ENCODE data around the gene ERICH2.

Gene ERICH2

DNA sequence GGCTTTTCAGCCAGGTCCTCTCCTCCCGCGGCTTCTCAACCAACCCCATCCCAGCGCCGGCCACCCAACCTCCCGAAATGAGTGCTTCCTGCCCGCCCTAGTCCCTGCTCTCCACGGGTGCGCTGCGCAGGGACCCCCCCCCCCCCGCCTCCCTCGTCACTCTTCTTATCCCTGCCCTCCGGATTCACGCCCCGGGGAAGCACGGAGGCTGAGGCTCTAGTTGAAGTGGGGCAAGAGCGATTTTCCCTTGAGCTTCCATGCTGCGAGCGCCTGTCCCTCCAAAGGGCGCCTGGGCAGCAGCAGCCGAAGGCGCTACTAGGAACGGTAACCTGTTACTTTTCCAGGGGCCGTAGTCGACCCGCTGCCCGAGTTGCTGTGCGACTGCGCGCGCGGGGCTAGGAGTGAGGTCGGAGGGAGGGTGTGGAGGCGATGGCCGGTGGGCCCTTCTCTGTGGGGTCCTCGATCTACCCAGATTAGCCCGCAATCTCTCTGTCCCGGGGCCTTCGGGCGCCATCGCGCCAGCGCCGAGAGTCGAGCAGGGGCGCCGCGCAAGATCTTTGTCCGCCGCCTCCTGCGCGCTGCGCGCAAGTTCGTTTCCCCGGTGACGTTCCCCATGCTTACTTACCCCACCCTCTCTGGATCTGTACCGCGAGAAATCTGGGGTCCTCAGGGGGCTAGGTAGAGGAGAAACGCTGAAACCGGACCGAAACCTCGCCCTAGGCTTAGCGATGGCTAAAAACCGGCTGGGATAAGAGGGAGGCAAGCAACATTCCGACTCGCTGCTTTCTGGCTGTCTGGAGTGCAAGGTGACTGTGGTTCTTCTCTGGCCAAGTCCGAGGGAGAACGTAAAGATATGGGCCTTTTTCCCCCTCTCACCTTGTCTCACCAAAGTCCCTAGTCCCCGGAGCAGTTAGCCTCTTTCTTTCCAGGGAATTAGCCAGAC, 47.2 kb downstream of the ERICH2 start:
- H3K4me1 Mint-ChIP-seq: peaks cover 21% of the 10 kb centered on the region

DNA sequence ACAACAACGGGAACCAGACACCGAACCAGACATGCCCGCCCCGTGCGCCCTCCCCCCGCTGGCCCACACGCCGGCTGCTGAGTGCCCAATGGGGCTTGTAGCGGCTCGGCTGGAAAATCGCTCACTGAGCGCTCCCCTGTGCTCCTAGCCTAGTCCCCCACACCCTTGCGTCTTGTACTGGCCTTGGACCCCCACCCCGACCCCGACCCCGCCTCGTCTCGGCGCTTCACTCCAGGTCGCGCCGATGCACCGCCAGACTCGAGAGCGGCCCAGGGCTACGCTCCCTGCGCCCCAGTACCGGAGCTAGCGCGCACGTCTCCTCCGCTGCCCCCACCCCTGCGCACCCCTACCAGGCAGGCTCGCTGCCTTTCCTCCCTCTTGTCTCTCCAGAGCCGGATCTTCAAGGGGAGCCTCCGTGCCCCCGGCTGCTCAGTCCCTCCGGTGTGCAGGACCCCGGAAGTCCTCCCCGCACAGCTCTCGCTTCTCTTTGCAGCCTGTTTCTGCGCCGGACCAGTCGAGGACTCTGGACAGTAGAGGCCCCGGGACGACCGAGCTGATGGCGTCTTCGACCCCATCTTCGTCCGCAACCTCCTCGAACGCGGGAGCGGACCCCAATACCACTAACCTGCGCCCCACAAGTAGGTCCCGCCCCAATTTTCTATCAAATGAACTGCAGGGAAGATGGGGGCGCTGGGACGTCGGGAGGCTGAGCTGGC, 48.0 kb downstream of the ERICH2 start:
- Mint-ChIP-seq H3K4me1 (peaks cover 25% of the 10 kb centered on the region), H3K27ac (peak overlapping the region; percentile 42), H3K4me3 (no peak overlapping the region), H3K27me3 (peaks cover 45% of the 10 kb centered on the region), H3K36me3 (no peaks in the 10 kb centered on the region), H3K9me3 (peaks cover 2% of the 10 kb centered on the region)
- no peak for DNase-seq (ENCODE audit: low spot score in 2 of 2)
- ATAC-seq (ENCODE audit: low read depth): no peak

More for the DNA sequence above, 47.2 kb downstream of the ERICH2 start:
- Mint-ChIP-seq H3K27ac (peak overlapping the region; percentile 47), H3K27me3 (peaks cover 41% of the 10 kb centered on the region), H3K36me3 (no peaks in the 10 kb centered on the region), H3K9me3 (peaks cover 2% of the 10 kb centered on the region), H3K4me3 (peak overlapping the region; percentile 77)
- no peak for ATAC-seq (ENCODE audit: low read depth)
- peak in 1 of 2 donors; percentile 33 for DNase-seq (ENCODE audit: low spot score in 2 of 2)

DNA sequence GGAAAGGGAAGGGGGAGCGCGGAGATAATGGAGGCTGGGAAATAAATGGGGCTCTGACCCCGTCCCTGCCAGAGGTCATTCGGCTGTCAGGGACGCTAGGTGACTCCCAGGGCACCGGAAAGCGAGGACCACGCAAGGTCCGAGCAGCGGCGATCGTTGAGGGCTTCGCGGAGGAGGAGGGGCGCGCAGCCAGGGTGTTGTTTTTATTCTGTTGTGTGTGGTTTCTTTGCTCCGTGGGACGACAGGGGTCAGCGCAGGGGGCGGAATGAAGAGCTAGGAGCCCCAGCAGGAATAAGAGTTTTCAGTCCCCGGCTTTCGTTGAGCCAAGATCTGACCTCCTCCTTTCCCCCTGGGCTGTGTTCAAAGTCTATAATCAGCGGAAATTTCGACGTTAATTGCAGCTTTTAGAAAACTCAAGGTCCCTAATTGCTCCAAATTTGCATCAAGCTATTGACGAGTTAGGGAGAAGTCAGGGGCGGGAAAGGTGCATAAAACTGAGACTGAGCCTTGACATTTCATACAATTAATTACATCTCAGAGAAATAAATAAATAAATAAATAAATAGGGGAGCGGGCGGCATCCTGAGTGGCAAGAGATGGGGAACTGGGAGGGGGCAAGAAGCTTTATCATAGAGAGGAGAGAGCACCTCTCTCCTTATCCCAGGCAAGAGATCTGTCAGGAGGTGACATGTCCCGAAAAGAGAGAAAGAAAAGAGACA, 48.7 kb downstream of the ERICH2 start:
- no peak for DNase-seq (ENCODE audit: low spot score in 2 of 2)
- Mint-ChIP-seq H3K9me3 (peaks cover 2% of the 10 kb centered on the region), H3K27ac (peak overlapping the region; percentile 42), H3K36me3 (no peaks in the 10 kb centered on the region), H3K4me1 (peaks cover 25% of the 10 kb centered on the region), H3K4me3 (no peak overlapping the region), H3K27me3 (peaks cover 41% of the 10 kb centered on the region)
- ATAC-seq (ENCODE audit: low read depth): no peak

DNA sequence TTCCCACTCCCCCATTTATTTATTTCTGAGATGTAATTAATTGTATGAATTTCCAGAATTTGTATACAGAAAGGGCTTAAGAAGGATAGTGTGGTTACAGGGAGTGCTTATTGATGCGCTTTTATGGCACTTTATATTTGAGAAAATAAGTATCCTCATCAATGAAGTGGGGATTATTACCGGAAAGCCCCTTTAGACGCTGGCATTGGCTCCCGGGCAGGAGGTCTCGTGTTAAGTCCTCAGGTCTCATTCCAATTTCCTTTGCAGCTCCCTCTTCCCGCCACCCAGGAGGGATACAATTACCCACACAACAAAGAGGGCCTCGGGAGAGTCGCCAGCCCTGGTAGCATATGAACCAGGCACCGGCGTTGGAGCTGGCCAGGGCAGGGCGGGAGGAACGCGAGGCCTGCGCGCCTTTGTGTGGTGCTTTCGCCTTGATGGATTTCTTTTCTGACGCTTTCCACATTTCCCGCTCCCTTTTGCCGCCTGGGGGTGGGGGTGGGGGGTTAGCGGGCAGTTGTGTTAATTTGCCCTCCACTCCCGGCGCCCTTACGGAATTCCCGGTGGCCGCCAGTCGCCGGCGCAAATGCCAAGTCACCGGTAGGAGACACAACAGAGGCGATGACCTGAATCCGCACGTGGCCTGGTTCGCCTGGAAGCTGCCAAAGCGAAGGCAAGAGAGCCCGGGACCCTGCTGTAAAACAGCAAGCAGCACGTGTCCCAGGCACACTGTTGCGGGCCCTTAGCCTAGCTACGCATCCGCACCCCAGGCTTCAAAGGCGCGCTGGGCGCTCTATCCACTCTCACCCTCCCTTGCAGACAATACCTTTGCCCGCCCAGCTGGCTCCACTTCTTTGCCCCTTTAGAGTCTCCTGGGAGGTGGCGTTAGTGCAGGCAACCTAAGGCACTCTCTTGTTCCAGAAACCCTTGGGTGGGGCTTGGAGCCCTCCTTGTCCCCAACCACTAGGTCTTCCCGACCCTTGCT, 49.8 kb downstream of the ERICH2 start:
- no peak overlapping the region for H3K27ac Mint-ChIP-seq
- peak overlapping the region; percentile 78 for H3K4me3 Mint-ChIP-seq
- peaks cover 36% of the 10 kb centered on the region for H3K27me3 Mint-ChIP-seq
- H3K4me1 Mint-ChIP-seq: peaks cover 27% of the 10 kb centered on the region
- peaks cover 1% of the 10 kb centered on the region for H3K36me3 Mint-ChIP-seq
- DNase-seq (ENCODE audit: low spot score in 2 of 2): no peak
- H3K9me3 Mint-ChIP-seq: peaks cover 2% of the 10 kb centered on the region
- ATAC-seq (ENCODE audit: low read depth): no peak

DNA sequence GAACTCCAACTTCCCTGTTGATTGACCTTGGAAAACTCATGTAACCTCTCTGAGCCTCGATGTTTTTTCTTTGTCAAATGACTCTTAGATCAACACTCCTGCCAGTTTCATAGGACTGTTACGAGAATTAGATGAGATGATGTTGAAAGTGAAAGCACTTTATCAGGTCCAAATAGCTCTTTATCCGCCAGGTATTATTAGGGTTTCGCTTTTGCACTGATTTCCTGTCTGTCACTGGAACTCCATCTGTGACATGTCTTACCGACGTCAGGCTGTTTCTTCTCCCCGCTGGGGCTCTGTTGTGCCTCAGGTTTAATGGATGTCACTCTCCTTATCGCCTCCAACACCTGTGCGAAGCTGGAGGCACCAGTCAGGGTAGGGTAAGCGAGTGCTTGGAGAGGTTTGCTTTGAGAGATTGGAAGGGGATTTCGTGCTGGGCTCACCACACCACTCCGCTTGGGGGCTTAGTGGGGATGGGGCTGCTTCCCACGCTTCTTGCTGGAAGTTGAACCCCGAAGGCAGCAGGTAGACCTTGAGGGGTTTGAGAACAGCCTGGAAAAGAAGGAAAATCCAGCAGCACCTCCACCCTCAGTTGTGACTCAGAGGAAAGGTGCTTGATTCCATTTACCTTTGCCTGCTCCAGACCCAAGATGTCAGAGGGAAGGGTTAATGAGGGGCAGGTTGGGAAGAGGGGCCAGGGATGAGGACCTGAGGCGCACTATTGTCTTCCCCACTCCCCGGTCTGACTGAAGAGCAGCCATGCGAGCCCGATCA, 50.8 kb downstream of the ERICH2 start:
- H3K27me3 Mint-ChIP-seq: peaks cover 35% of the 10 kb centered on the region
- peak; percentile 67 for ATAC-seq (ENCODE audit: low read depth)
- H3K27ac Mint-ChIP-seq: no peak overlapping the region
- H3K4me3 Mint-ChIP-seq: peak overlapping the region; percentile 78
- H3K36me3 Mint-ChIP-seq: peaks cover 1% of the 10 kb centered on the region
- peak in 1 of 2 donors; percentile 22 for DNase-seq (ENCODE audit: low spot score in 2 of 2)
- H3K4me1 Mint-ChIP-seq: peaks cover 24% of the 10 kb centered on the region
- peaks cover 2% of the 10 kb centered on the region for H3K9me3 Mint-ChIP-seq

DNA sequence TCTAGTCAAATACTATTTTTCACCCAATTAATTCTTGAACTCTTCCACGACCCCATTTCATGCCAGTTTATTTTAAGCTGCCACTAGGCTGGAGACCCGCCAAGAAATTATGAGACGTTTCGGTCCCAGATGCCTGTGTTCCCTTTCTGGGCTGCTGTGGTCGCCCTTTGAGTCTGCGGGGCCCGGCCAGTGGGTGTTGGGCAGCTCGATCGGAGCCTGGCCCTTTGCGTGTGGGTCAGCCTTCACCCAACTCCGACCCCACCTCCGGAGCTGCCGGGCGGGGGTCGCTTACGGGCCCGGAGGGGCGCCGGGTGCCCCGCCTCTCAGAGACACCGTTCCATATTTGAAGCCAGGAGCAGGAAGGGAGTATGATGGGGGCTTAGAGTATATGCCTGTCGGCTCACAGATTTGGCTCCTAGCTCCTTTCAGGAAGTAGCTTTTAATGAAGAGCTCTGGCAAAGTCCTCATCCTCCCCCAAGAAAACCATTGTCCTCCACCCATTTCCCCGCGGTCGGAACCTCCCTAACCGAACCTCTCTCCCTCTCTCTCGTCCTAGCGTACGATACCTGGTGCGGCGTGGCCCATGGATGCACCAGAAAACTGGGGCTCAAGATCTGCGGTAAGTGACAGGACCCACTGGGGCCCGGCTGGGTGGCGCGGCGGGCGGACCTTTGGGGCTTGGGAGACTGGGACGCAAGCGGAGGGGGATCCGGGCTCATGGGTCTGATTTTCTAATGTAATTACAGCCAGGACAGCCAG, 51.5 kb downstream of the ERICH2 start:
- peaks cover 2% of the 10 kb centered on the region for H3K9me3 Mint-ChIP-seq
- H3K4me1 Mint-ChIP-seq: peaks cover 24% of the 10 kb centered on the region
- no peak for DNase-seq (ENCODE audit: low spot score in 2 of 2)
- H3K27me3 Mint-ChIP-seq: peaks cover 35% of the 10 kb centered on the region
- H3K36me3 Mint-ChIP-seq: peaks cover 1% of the 10 kb centered on the region
- no peak overlapping the region for H3K27ac Mint-ChIP-seq
- ATAC-seq (ENCODE audit: low read depth): no peak
- peak overlapping the region; percentile 34 for H3K4me3 Mint-ChIP-seq

DNA sequence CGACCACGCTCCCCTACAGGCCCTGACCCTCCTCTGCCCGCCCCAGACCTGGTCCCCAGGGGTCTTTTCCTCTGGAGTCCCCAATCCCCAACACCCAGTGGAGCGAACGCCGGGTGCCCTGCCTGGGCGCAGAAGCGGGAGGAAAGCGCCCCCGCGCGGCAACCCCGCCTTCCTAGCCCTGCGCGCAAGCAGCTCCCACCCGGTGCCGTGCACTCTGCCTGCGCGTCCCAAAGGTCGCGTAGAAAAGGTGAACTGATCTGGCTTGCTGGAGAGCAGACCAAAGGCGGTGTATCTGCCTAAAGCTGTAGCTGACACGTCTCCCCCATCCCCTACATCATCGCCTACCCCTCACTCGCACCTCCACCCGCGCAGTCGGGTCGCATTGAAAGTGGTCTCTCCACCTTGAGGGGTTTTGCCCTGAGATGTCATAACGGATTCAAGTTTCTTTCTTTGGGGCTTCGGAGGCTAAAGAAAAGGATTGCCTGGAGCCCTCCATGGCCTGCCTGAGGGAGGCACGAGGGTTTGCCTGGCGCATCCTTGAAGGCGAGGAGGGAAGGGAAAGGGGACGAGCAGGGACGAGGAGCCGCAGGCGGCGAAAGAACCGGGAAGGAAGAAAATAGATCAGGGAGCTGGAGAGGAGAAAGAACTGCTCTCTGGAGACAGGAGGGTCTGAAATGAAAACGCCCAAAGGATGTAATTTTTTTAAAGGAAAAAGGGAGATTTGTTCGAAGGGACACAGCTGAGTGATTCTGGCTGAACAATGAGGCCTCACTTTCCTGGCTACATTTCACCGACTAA, 52.3 kb downstream of the ERICH2 start:
- H3K27ac Mint-ChIP-seq: peak overlapping the region; percentile 15
- DNase-seq (ENCODE audit: low spot score in 2 of 2): peak in 1 of 2 donors; percentile 18

DNA sequence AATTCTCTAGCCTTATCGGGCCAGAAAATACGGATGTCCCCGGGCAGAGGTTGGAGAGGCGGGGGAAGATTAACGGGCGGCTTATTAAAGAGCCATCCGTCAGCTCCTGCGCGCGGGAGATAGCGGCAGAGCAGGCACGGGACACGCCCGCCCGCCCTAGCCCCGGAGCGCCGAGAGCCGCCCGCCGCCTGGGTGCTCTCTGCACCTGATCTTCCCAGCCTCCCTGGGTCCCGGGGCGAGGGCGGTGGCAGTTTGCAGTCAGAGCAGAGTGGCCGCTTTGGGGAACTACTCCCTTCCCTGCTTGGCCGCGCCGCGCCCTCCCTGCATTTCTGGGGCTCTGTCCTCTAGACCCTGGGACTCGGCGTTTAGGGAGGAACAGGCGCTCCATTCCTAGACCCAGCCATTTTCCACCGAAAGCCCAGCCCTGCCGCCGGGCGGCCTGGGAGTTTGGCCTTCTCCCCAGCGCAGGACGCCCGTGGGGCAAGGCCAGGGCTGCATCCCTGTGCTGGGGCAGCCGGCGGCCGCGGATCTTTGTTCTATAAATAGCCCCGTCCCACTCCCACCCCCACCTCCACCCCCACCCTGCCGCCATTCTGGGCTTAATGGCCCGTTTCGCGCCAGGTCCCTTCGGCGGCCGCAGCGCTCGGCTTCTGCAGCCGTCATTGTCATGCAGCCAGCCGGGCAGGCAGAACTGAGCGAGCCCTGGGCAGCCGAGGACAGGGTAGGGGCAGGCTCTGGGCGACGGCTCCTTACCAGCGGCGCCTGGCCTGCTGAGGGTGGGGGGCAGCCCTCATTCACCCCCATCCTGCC, 53.1 kb downstream of the ERICH2 start:
- no peak overlapping the region for H3K4me3 Mint-ChIP-seq
- ATAC-seq (ENCODE audit: low read depth) (no peak), DNase-seq (ENCODE audit: low spot score in 2 of 2) (no peak)
- H3K36me3 Mint-ChIP-seq: peaks cover 1% of the 10 kb centered on the region
- H3K27ac Mint-ChIP-seq: no peak overlapping the region
- H3K9me3 Mint-ChIP-seq: peaks cover 2% of the 10 kb centered on the region
- H3K27me3 Mint-ChIP-seq: peaks cover 41% of the 10 kb centered on the region
- peaks cover 21% of the 10 kb centered on the region for H3K4me1 Mint-ChIP-seq

More for the DNA sequence above, 52.3 kb downstream of the ERICH2 start:
- Mint-ChIP-seq H3K36me3 (peaks cover 1% of the 10 kb centered on the region), H3K4me1 (peaks cover 21% of the 10 kb centered on the region), H3K27me3 (peaks cover 35% of the 10 kb centered on the region), H3K9me3 (peaks cover 2% of the 10 kb centered on the region), H3K4me3 (peak overlapping the region; percentile 41)
- ATAC-seq (ENCODE audit: low read depth): no peak

DNA sequence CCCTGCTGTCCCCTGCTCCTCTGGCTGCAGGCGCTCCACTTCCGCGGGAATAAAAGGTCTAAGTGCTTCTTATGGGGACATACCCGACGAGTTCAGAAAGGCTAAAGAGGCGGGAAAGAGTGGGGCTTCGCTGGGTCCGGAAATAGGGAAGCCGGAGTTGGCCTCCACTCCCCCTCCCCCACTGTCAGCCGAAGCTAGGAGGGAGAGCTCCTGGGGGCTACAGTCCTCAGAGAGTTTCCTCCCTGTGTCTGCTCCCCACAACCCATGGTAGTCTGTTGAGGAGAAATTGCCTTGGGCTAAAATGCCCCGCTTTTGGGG, 53.7 kb downstream of the ERICH2 start:
- H3K36me3 Mint-ChIP-seq: peaks cover 7% of the 10 kb centered on the region
- no peak overlapping the region for H3K4me3 Mint-ChIP-seq
- DNase-seq (ENCODE audit: low spot score in 2 of 2): no peak
- peaks cover 21% of the 10 kb centered on the region for H3K4me1 Mint-ChIP-seq
- peaks cover 41% of the 10 kb centered on the region for H3K27me3 Mint-ChIP-seq
- no peak overlapping the region for H3K27ac Mint-ChIP-seq
- peaks cover 6% of the 10 kb centered on the region for H3K9me3 Mint-ChIP-seq
- no peak for ATAC-seq (ENCODE audit: low read depth)

DNA sequence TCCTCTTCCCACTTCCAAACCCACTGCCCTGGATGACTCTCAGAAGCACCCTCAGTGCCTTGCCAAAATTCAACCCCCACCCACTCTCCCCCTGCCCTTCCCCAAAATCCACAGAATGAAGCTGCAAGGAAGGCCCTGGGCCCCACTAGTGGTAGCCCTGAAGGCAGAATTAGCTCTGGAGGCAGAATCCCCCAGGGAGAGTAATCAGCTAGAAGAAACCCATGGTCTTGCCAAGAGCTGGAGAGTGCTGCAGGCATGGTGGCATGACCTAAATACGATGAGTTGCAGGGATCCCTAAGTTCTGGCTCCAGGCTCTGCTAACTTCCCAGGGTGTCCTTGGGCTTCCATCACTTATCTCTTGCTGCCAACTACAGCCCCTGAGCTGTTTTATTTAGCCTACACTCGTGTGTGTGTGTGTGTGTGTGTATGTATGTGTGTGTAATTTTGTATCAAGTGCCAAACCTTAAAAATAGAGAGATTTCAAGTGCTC, 54.4 kb downstream of the ERICH2 start:
- DNase-seq (ENCODE audit: low spot score in 2 of 2): no peak
- Mint-ChIP-seq H3K4me3 (no peak overlapping the region), H3K27me3 (peaks cover 44% of the 10 kb centered on the region), H3K4me1 (peaks cover 21% of the 10 kb centered on the region), H3K9me3 (peaks cover 7% of the 10 kb centered on the region), H3K27ac (no peak overlapping the region), H3K36me3 (peaks cover 9% of the 10 kb centered on the region)
- ATAC-seq (ENCODE audit: low read depth): no peak

All from memory B cell (primary cell).